GM19397 (cell line): ENCODE data around the gene PTPRO.
"Not testable (repeated sequence)": the region's sequence is repeated elsewhere in the genome, so short reads cannot be mapped to it uniquely, and the experiment has no call there.

Source experiments
- ATAC-seq: cut with Tn5 transposase; IDR thresholded peaks from one replicate; pipeline ENCODE4 v1.9.1; 2021; ENCODE audit warnings: mild to moderate bottlenecking, moderate library complexity; ENCODE audit not compliant: unreplicated experiment

PTPRO gene

DNA sequence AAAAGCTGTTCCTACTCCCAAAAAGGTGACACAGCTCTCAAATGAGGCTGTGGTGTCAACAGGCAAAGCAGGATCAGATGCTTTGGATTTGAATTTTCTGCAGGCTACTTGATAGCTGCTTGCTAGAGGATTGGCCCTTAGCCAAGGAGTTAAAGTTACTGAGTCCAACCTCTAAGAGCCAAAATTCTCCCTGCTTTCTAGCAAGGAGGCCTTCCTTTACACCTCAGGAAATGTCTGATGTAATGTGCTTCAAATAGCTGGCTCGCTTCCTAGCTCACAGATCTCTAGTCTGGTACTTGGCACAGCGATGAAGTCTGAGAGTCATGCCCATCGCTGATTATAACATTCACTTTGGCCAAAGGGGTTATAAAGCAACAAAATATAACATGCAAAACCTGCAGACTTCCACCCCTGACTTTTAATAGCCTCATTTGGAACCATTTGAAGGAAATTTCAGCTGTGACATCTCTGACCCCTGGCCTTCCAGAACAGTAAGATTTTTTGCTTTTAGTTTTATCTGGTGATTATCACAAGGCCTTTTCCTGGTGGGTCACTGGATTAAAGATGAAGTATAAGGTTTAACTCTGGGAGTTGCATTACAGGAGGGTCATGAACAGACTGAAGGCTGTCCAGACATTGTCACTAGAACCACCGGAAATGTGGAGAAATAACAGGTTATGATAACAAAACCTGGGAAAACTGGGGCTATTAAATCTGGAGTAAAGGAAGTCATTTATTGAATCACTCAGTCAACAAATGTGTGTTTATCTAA is 277.1 kb downstream of the PTPRO start:
- ATAC-seq: no peak

DNA sequence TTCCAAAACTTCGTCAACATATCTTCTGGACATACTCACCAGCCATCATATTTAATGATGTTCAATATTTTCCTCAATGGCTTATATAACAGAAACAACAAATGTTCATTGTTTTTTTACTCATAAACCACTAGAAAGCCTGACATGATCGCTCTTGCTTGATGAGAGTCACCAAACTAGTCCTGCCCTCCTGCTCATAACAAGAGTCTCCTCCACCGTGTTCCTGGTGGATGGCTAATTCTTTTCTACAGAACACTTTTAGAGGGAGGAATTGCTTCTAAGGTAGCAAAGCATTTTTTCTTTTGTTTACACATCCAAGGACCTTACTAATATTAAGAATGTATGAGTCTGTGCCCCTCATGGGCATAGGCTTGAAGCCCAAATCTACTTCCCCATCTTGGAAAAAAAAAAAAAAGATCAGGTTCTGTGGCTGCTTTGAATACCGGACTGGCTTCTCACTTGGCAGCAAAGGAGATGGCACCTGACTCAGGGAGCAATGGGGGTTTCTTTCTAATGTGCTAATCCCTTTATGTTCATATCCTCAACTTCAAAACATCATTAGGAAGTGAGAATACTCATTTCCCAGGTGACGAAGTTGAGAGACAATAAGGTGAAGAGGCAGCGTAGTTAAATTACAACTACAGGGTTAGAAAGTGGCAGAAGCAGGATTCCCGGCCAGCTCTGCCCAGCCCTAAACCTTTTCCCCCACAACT is 278.1 kb downstream of the PTPRO start:
- no peak for ATAC-seq

DNA sequence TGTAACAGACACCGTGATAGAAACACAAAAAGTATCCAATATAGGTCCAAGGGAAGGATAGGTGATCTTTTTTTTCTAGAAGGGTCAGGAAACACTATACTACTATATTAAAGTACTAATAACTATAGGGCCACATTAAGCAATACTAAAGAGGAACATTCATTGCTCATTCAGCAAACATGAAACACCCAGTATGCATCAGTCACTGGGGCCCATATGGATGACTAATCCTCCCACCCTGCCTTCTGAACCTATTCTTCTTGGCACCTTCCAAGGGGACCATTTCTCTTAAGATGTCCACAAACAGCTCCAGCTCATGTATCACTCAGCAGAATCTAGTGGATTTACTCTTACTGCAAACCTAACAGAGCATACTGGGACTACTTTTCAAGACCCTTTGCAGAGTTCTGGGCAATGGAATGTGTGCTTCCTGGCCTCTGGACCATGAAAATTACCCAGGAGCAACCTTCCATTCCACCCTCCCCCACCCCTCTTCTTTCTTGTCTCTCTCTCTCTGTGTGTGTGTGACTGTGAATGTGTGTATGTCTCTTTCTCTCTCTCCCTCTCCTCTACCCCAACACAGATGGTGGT is 279.0 kb downstream of the PTPRO start:
- ATAC-seq: no peak

DNA sequence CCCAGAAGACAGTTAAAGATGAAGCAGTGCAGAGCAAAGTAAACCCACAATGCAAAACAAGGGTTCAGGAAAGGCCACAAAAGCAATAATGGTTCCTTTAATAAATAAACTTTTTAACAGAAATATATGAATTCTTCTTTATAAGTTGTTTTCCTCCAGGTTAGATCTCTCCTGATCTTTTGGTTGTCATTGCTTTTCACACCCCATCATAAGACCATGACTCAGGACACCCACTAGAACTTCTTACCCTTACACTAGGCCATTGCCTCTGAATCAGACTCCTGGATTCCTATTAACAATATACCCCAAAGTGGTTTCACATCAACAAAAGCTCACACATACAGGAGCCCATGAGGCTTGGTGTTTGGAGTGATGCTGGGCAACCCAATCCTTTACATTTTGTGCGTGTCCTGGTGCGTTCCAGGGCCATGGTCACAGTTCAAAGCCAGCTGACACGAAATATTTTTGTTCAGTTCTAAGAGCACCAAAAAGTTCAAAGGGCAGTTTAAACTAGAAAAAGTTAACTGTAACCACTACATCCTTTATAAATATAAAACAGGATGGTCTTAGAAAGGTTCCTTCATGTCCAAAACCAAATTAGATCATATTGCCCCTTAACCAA is 279.9 kb downstream of the PTPRO start:
- no peak for ATAC-seq

DNA sequence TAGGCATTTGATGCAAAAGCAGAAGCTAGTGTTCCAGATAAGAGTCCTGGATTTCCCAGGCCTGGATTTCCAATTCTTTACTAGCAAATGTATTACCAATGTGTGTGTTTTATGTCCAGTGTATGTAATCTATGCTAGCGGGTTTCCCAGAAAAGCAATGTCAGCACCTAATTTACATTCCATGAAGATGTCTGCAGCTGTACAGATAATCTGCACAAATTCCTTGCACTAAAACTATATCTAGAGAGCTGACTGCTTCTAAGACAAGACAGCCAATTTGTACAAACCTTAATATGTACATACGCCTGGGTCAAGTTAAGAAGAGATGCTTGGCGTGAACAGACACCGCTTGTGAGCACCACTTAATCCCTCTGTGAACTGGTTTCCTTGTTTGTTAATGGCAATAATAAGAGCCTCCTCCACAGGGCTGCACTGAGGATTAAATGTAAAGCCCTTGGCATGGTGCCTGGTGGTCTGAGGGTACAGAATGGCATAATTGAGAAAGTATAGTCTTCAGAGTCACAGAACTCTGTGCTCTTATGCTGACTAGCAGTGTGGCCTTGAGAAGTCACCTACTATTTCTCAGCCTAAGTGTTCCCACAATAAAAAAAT is 281.3 kb downstream of the PTPRO start:
- ATAC-seq: no peak

DNA sequence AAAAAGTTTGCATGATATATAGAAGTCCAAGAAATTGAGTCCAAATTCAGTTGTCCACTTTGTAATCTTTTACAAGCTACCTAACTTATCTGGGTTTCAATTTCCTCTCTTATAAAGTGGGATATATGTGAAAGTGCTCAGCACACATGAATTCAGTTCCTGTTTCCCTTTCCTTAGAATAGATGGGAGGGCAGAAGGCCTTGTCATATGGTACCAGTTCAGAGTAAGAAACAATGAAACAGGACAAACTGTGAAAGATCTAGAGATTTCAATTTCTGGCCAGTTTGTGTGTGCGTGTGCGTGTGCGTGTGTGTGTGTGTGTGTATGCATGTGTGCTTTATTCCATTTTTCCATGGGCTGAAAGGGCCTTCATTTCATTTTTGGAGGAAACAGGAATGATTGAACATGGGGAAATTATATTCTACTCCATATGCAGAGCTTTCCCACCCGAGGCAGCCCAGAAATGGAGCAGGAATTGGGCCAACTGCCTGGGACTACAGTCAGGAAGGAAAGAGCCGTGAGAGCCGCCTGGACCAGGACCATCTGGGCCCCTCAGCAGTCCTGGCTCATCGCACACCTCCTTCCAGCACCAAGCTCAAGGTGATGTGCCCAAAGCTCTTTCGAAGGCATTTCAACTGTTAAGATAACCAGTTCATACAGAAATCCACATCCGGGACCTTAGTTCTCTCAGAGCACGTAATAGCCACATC is 283.7 kb downstream of the PTPRO start:
- ATAC-seq: no peak

DNA sequence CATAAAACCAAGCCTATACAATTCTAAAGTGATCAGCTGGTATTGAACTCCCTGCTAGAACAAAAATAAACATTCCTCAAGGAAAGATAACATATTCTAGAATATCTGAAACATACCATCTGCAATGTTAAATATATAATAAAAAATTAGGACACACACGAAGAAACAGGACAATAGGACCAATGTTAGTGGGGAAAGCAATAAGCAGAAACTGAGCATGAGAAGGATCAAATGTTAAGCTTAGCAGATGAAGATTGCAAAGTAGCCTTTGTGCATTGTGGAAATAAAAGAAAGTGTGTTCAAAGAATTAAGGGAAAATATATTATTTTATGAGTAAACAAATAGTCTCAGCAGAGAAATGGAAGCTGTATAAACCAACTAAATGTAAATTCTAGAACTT is 286.1 kb downstream of the PTPRO start:
- no peak for ATAC-seq

DNA sequence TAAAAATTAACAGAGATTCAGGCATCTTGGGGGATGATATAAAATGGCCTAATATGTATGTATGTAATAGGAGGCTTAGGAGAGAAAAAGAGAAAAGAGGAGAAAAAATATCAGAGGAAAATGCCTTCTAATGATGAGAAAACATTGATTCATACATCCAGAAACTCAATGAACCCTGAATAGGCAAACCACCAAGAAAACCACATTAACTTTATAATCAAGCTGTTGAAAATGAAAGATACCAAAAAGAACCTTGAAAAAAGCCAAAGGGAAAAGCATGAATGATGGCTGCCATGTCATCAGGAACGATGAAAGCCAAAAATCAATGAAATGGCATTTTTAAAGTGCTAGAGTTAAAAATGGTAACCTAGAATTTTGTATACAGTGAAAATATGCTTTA is 286.6 kb downstream of the PTPRO start:
- ATAC-seq: no peak

DNA sequence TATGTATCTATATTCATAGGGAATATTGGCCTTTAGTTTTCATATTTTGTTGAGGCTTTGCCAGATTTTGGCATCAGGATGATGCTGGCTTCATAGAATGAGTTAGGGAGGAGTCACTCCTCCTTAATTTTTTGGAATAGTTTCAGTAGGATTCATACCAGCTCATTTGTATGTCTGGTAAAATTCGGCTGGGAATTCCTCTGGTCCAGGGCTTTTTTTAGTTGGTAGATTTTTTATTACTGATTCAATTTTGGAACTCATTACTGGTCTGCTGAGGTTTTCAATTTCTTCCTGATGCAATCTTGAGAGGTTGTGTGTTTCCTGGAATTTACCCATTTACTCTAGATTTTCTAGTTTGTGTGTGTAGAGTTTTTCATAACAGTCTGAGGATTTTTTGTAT is 291.7 kb downstream of the PTPRO start:
- no peak for ATAC-seq

DNA sequence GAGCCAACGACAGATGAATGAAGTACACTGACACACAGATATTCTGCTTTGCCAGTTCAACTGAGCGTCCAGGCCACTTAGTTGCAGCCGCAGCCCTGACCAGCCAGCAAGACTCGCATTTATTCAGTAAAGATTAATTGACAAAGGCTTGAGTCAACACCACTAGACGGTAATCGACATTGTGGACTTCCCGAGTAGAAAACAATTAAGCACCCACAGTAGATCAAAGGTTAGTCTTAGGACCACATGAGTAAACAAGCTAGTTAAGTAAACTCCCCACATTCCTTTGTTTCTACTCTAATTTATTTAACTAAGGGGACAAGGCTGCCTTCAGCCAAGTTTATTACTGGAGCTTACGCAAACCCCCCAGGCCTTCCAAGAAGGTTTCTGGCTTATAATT is 294.2 kb downstream of the PTPRO start:
- not testable (repeated sequence) for ATAC-seq

DNA sequence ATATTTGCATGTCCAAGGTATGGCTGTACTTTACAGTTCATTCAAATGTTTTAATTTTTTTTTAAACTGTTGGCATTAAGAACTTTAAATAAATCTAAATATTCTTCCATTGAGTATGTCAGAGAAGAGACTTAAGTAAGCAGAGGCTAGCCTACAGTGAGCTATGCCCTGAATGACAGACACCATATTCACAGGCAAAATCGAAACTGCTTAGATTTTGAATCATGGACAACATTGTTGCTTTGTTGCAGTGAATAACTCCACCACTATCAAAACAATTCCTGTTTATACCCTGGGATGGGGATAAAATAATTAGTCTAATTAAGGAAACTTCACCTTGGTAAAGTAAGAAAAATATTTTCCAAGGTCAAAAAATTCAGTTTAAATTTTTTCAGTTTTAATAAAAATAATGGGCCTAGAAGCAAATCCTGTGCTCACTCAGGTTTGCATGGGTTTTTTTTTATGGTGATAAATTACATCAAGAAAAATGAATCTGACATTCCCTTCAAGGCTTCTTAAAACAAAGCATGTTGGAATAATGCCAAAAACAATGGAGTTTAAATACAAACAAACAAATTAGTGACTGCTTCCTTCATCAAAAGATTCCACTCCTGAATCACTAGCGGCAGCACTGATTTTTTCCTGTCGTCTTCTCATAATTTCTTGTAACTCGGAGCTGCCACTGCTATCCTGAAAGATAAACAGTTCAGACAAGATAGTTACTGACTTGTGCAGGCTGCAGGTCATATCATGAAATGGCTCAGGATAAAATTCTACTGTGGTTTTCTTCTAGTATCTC is 298.6 kb downstream of the PTPRO start:
- ATAC-seq: no peak

DNA sequence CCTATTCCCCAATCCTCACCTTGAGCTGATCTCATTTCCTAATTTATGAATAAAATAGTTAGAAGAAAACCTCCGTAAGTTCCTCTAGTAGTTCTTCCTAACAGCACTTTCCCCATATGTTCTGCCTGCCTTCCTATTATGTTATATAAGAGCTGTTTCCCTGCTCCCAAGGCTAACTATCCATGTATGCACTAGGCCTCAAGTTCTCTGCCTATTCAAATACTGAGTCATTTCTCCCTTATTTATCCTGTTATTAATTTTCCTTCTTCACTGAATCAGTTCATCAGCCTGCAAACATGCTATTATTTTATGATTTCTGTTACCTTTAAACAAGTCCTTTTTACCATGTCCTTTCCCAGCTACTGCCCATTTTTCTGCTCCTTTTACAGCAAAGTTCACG is 302.8 kb downstream of the PTPRO start:
- ATAC-seq: no peak

DNA sequence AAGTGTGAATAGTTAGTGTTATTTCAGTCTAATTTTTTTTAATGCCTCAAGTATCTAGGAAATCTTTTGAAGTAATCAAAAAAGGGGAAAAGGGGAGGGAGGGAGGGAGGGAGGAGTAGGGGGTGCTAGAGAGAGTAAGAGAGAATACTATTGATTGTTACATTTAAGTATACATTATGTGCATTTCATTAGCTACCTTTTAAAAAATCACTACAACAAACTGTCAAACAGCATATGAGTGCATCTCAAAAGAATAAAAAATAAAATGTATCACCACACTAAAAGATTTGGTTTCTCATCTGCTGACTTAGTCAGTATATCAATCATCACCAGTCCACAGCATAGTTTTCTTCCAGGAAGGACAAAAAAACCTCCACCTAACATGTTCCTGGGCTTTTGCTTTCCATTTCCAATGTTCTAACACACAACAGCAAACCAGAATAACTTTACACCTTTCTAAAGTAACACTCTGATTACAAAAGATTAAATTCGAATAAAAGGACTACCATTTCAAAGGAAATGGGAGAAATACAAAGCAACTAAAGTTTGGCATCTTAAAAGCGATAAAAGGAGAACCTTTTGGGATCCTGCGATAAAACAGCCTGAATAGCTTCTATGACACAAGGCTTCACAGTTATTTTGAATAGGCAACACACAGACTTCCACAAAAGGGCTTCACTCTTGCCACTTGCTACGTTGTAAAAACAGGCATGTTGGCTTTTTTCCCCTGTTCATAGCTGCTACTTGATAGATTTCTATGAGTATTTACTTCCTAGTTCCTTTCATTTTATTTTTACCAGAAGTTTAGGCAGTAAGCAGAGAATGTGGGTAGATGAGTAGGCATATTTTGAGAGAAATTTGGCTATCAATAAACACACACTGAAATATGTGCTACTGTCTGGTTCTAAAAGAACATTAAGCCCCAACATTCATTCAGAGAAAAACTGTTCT is 306.0 kb downstream of the PTPRO start:
- no peak for ATAC-seq

DNA sequence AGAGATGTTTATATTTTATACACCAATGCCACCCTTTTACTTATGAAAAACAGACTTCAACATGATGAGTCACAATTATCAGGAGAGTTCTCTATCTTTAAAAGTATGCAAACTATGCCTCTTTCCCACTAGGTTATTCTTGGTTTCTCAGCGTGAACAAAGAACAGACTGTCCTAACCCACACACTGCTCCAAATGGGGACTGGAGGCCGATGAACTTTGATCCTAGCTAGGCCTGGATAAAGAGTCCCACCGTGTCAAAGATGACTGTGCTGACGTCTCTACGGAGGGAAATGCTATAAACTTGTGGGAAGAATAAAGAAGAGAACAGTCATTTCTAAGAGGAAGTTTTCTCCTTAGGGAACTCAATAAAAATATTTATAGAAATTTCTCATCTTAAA is 306.8 kb downstream of the PTPRO start:
- peak; percentile 65 for ATAC-seq

DNA sequence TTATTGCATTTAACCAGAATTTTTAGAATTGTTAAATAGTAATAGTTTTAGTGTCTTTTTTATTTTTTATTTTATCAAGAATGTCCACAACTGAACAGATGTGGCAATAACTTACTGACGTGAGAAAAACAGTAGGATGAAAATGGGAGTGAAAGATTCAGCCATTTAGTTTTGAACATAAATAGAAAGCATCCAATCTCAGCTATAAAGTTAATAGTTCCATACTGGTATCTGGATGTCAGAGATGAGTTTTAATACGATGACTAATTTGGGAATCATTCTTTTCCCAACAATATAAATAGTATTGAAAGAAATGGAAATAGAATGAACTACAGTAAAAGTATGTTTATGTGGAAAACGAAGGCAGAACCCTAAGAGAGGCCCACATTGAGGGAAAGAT is 307.5 kb downstream of the PTPRO start:
- no peak for ATAC-seq

DNA sequence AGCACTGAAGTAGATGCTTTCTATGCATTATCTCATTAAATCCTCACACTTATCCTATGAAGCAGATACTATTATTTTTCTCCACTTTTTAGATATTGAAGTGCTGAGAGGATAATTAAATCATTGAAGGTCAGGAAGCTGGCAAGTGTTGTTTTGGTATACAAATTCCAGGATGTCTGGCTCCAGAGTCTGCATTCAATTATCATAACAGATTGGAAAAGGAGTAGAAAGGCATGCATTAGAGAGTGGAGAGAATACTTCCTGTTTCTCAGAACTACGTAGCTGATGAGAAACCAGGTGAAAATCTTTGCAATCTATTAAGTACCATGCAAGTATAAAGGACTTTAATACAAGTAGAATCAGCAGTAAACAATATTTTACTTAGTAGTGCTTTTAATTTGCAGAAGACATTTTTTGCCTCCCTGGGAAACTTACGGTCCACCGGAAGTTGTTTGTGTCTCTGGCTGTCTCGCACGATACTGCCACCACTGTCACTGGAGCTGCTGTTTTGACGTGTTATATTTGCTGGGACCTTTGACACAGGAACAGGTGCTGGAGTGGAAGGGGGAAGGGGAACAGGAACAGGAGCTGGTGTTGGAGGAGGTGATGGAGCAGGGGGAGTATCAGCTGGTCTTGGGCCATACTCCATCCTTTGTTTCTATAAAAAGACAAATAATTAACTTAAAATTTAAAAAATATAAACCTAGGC is 308.9 kb downstream of the PTPRO start:
- ATAC-seq: no peak

DNA sequence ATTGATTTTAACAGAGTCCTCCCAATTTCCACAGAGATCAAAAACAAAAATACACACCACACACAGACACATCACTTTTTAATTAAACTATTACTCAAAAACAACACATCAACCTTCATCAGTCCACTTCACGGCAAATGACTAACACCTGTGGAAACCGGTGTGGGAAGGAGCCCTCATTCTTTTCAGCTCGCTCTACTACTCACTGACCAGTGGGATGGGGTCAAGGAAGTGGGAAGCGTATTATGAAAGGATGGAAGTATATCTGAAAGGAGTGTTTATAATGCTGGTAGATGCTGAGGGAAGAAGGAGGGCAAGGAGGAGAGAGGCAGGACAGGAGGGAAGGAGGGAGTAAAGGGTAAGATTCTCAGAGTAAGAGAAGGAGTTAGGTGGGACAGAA is 310.4 kb downstream of the PTPRO start:
- no peak for ATAC-seq

DNA sequence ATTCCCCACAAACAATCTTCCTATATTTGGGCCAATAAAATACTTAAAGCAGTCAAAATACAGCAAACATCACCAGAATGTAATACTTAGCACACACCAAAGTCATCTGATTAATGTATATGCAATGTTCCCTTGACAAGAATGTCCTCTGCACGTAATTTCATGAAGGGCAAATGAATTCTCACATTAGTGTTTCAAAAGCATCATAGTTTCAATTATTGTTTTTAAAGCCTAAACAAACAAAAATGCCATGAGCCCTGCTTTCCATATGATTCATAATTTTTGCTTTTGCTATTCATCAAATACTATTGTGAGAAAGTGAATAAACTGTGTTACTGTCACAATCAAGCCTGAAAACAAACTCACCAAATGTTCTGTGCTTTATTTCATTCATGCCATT is 310.9 kb downstream of the PTPRO start:
- ATAC-seq: no peak
